NK-92 (cell line): ENCODE data around the gene ST14.
"Not testable (repeated sequence)": the region's sequence is repeated elsewhere in the genome, so short reads cannot be mapped to it uniquely, and the experiment has no call there.

Experiments used
- DNase-seq: peaks from one replicate; lab custom pipeline; 2025; ENCODE audit not compliant: unreplicated experiment; lab: John Stamatoyannopoulos, UW

ST14 gene

DNA sequence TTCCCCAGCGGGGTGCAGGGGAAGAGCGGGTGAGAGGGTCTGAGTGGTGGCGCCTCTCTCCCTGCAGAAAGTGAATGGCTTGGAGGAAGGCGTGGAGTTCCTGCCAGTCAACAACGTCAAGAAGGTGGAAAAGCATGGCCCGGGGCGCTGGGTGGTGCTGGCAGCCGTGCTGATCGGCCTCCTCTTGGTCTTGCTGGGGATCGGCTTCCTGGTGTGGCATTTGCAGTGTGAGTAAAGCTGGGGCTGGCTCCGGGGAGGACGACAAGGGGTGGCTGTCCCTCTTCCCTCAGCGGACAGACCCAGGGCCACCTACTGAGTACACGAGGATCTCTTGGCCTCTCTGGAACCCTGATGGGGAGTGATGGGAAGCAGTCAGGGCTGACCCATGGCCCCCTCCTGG, 28.5 kb downstream of the ST14 start:
- no peak for DNase-seq

DNA sequence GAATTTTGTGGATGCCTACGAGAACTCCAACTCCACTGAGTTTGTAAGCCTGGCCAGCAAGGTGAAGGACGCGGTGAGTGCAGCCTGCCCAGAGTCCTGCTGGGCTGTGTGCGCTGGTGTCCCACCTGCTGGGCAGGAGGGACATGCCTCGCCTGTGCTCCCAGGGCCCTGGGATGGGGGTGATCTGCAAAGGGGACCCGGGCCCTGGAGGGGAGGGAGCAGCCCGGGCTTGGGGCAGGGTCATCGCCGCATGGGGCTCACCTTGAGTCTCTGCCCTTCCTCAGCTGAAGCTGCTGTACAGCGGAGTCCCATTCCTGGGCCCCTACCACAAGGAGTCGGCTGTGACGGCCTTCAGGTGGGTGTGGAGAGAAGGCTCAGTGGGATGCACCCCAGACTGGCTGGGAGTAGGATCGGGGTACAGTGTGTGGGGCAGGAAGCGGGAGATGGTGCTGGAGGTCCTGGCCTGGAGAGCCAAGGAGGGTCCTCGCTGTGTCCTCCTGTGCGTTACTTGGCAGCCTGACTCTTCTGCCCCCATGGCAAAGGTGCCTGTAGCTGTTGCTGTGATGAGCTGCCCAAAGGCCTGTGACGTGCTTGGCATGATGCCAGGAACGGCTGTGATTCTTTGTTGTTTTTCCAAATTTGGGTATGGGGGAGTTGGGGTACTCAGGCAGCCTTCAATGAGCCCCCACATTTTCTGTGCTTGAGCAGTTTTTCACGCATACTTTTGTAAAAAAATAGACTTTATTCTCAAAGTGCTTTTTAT, 29.2 kb downstream of the ST14 start:
- no peak for DNase-seq

DNA sequence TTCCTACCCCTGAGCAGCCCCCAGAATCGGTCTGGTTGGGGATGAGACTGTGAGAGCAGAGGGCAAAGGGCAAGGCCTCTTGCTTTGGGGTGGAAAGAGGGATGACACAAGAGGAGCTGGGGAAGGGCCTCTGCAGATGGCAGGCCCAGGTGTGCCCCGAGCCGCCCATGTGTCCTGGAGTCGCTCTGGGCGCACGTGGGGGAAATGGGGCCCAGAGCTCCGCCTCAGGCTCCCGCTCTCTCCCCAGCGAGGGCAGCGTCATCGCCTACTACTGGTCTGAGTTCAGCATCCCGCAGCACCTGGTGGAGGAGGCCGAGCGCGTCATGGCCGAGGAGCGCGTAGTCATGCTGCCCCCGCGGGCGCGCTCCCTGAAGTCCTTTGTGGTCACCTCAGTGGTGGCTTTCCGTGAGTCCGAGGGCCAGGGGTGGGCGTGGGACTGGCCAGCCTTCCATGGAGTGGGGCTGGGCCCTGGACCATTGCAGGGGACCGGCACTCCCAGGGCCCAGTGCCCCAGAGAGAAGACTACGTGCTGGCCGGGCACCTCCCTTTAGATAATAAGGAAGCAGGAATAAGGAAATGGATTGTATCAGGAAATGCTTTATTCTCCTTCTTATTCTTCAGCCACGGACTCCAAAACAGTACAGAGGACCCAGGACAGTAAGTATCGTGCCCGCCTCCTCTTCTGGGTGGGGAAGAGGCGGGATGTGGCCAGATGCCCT, 30.1 kb downstream of the ST14 start:
- no peak for DNase-seq

DNA sequence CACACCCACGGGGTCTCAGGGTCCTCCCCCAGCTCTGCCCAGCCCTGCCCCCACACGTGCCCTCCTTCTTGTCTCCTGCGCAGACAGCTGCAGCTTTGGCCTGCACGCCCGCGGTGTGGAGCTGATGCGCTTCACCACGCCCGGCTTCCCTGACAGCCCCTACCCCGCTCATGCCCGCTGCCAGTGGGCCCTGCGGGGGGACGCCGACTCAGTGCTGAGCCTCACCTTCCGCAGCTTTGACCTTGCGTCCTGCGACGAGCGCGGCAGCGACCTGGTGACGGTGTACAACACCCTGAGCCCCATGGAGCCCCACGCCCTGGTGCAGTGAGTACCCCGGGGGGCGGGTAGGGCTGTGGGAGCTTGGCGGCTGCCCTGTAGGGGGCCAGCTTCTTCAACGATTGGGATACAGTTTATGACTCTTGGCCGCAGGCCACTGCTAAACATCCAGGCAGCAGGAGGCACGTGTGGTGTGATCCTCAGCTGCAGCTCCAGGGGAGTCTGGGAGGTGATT, 30.8 kb downstream of the ST14 start:
- DNase-seq, result no peak

DNA sequence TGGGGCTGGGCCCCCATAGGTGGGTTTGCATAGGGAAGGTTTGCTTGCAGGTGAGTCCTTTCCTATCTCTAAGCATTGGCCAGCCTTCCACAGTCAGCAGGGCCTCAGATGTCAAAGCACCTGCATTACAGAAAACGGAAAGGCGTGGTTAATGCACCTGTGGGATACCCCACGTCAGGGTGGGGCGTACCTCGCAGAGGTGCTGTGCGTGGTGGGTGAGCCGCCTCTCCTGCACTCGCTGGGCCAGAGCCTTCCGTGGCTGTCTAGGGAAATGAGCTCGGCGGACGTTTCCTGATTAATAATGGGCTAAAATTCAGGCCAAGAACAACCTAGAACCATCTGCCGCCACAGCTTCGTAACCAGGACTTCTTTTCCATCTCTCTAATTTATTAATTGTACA, 32.3 kb downstream of the ST14 start:
- DNase-seq, result no peak

DNA sequence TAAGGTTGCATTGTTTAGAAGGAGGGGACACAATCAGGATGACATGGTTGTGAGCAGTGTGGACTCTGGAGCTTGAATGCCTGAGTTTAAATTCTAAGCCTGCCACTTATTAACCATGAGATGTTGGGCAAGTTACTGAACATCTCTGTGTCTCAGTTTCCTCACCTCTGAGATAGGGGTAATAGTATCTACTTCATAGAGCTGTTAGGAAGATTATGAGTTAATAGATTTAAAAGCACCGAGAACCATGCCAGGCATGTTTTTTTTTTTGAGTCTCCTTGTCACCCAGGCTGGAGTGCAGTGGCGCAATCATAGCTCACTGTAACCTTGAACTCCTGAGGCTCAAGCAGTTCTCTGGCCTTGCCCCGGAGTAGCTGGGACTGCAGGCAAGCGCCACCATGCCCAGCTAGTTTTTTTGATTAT, 33.3 kb downstream of the ST14 start:
- DNase-seq, result no peak

DNA sequence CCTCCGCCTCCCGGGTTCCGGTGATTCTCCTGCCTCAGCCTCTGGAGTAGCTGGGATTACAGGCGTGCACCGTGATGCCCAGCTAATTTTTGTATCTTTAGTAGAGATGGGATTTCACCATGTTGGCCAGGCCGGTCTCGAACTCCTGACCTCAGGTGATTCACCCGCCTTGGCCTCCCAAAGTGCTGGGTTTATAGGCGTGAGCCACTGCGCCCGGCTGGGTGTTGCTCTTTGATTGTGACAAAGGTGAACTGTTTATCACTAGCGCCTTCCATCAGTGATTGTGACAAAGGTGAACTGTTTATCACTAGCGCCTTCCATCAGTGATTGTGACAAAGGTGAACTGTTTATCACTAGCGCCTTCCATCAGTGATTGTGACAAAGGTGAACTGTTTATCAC, 34.0 kb downstream of the ST14 start:
- not testable (repeated sequence) for DNase-seq

DNA sequence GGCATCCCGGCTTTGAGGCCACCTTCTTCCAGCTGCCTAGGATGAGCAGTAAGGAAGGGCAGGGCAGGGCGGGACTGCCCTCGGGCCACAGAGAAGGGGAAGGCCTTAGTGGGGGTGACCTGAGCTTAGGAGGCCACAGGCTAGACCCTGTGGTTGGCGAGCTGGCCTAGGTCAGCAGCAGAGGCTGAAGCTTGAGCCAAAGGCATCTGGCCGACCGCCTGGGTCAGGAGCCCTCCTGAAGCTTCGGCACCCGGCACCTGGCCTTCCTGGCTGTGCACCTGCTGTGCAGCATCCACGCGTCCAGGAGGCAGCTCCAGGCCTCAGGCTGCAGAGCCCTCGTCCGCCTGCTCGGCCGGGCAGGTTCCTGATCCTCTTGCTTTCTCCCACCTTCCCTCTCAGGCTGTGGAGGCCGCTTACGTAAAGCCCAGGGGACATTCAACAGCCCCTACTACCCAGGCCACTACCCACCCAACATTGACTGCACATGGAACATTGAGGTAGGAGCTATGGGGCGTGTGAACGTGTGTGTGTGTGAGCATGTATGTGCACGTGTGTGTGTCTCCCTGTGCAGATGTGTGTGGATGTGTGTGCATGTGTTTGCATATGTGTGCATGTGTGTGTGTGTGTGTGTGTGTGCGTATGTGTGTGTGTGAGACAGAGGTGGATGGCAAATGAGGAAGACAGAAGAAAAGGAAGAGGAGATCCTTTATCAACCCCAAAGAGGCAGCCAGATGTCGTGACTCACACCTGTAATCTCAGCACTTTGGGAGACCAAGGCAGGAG, 34.9 kb downstream of the ST14 start:
- no peak for DNase-seq

DNA sequence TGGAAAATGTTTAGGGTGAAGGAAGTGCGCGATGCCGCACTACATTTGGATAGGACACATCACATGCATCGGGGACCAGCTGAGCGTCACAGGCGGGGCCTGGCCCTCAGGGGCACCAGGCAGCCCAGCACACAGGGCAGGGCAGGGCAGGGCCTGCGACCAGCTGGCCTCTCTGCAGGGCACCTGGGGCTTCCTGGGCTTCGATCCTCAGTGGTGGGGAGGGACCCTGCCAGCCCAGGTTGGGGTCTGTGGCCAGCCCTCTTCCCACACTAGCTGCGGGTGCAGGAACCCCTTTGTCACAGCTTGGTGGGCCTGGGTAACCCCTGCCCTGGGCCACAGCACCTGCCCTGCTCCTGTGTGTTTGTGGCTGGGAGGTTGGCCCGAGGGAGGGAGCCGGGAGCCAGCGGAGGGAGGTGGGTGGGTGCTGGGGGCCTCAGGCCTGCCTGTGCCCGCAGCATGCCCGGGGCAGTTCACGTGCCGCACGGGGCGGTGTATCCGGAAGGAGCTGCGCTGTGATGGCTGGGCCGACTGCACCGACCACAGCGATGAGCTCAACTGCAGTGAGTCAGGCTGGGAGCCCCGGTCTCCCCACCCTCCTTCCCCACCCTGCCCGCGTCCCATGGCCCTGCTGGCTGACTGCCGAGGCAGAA, 37.9 kb downstream of the ST14 start:
- DNase-seq, result no peak

DNA sequence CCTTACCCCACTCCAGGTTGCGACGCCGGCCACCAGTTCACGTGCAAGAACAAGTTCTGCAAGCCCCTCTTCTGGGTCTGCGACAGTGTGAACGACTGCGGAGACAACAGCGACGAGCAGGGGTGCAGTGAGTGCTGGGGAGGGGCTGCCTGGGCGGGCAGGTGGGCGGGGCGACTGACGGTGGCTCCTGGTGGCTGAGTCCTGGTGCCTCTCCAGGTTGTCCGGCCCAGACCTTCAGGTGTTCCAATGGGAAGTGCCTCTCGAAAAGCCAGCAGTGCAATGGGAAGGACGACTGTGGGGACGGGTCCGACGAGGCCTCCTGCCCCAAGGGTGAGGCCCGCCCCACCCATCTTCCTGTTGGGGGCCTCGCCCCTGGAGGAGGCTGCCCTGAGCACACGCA, 38.7 kb downstream of the ST14 start:
- DNase-seq, result no peak

DNA sequence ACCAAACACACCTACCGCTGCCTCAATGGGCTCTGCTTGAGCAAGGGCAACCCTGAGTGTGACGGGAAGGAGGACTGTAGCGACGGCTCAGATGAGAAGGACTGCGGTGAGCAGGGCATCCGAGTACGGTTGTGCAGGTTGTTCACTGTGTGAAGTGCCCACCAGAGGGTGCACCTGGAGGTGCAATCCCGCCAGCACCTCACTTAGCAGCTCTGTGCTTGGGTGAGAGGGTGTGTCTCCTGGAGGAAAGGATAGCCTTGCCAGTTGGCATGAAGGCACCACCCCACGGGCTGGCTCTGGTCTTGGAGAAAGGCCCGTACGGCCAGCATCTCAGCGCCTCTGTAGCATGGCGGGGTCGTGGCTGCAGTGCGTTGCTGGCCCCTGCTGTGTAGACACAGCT, 39.4 kb downstream of the ST14 start:
- DNase-seq, result no peak

DNA sequence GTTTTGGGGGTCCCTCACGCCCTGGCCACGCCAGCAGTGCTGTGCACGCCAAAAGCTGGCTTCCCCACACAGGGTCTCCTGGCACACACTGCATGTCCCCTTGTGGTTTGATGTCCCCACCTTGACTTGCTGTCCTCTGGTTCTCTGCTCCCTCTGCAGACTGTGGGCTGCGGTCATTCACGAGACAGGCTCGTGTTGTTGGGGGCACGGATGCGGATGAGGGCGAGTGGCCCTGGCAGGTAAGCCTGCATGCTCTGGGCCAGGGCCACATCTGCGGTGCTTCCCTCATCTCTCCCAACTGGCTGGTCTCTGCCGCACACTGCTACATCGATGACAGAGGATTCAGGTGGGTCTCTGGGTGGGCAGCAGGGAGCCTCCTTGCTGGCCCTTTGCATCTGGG, 40.2 kb downstream of the ST14 start:
- no peak for DNase-seq

DNA sequence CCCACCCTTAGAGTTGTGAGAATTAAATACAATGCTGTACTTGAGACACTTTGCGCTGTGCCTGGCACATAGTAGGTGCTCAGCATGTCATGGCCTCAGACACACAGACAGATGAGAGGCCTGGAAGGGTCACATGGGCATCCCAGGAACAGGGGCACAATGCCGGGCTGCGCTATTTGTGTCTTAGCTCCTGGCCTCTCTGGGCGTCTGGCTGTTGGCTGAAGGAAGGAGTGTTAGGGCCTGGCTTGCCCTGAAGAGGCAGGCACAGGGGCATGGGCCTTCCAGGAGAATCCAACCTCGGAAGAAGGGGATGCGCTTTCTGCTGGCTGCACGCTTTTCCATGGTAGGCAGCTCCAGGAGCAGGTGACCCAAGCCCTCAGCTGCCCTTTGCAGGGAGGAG, 41.4 kb downstream of the ST14 start:
- no peak for DNase-seq

DNA sequence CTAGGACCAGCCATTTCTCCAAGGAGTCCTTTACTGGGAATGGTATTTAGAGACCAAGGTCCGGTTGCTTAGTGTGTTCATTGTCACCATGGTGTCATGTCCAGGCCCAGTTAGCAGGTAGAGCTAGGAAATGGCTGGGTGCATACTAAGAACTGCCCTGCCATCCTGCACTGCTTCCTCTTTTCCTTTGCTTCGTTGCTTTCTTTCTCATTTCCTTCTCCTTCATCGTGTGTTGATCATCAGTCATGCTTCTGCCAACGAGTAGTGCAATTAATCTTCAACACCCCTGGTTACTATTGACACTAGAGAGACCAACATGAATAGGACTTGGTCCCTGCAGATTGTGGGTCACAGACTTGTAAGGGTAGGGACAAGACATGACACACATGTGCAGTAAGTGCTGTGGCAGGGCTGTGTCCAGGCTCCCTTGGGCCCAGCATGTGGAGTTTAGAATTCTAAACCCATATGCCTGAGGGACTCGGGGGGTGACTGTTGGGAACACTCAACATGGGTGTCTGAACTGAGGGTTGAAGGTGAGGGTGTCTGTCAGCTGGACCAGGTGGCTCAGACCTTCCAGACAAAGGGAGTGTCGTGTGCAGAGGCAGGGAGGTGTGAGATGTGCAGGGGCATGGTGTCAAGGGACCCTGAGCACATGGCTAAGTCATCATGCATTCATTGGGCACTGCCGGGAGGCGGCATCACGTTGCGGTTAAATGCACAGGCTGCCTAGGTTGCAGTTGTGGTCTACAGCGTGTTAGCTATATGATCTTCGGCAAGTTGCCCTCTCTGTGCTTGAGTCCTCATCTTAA, 42.6 kb downstream of the ST14 start:
- no peak for DNase-seq

DNA sequence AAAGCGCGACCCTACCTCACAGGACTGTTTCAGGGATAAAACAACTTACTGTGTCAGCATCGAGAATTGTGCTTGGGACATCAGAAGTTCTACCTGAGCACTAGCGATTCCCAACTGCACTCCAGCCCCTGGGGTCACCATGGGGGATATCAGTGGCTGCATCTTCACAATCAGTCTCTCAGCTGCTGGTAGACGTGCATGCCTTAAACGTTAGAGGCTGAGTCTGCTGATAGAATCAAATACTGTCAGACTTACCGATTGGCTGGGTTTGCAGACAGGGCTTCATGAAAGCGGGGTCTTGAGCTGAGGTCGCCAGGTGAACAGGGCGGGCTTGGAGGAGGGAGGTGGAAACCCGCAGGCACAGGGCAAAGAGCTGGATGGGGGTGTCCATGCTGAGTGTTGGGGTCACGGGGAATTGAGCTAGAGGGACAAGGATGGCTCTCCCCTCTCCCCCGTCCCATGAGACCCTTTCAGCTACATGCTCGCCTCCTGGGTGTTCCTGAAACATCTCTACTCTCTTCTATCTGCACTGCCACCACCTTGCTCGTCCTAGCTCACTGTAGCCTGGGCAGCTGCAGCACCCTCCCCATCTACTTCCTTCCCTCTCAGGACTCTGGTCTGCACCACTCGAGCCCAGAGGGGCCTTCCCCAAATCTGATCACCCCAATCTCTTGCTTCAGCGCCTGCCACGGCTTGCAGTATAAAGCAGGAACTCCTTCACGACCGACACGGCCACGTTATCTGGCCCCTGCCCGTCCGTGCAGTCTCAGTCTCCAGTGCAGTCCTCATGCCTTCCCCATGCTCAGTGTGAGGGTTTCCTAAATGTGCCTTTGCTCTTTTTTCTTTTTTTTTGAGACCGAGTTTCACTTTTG, 43.5 kb downstream of the ST14 start:
- DNase-seq, result no peak

DNA sequence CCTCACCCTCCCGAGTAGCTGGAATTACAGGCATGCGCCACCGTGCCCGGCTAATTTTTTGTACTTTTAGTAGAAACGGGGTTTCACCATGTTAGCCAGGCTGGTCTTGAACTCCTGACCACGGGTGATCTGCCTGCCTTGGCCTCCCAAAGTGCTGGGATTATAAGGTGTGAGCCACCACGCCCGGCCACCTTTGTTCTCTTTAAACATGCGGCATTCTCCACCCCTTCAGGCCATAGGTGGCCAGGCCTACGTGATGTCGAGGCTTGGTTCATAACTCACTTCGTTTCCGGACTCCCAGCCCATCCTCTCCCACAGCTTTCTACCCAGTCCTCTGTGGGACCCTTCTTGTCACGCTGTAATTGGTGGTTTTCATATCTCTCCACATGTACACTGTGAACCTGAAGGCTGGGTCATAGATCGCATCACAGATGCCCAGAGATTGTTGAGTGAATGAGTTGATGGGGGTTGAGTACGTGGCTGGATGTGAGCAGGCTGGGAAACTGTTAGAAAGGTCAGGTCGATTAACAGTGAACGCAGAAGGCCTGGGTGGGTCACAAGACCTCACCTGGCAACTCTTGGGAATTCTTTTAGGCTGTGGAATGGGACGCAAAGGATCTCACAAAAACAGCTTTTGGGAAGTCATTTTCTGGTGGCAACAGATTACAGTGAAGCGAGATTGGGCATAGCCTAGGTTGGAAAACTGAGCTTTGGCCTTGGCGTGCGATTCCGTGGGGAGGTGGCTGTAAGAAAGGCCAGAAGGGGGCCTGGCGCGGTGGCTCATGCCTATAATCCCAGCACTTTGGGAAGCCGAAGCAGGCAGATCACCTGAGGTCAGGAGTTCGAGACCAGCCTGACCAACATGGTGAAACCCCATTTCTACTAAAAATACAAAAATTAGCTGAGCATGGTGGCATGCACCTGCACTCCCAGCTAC, 44.5 kb downstream of the ST14 start:
- no peak for DNase-seq

DNA sequence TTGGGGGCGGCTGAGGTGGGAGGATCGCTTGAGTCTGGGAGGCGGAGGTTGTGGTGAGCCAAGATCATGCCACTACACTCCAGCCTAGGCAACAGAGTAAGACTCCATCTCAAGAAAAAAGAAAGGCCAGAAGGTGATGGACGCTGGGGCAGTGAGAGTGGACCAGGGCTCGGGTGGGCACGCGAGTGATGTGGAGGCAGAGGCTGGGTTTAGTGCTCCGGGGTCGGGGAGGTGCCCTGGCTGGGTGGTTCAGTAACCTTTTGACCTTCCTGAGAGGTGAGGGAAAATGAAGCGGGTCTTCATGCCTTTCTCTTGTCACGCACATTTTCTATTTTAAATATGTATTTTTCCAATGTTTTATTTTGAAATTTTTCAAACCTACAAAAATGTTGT, 45.1 kb downstream of the ST14 start:
- no peak for DNase-seq

DNA sequence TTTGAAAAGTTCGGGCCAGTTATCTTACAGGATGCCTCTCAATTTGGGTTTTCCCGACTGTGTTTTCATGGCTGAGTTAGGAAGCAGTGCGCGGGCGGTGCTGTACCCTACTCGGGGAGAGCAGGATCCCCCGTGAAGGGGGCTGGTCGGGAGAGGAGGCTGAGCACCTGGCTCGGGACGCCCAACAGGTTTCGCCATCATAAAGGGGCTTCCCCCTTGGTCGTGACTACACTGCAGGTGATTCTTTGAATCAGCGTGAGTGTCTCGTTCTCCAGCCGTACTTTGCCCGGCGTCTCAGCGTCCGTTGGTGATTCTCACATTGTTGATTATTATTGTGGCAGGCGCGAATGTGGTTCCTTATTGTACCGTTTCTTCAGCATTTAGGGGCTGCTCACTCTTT, 46.6 kb downstream of the ST14 start:
- no peak for DNase-seq
